Naive thymus-derived CD4-positive, alpha-beta T cell (primary cell): ENCODE results near the gene ADAM23. TPM values are rescaled to one million over a fixed set of nuclear protein-coding genes. Genes with fewer than 3 reads are reported as not detected.

Experiments used
- ATAC-seq: fragments of 150-1000 bp; cut with Tn5 transposase; 2 replicates; pipeline ENCODE4 v1.10.0; 2021; ENCODE audit warnings: mild to moderate bottlenecking, moderate library complexity
- CTCF ChIA-PET: fragments of 350-600 bp; sonication (Branson Sonifier 250); formaldehyde crosslinking; loops from one replicate; lab custom pipeline; 2021; ENCODE audit warnings: antibody characterized with exemption; lab: Charles Lee
- POLR2A ChIA-PET: fragments of 350-600 bp; sonication (Branson Sonifier 250); formaldehyde crosslinking; loops from one replicate; lab custom pipeline; 2021; ENCODE audit warnings: antibody characterized with exemption, inconsistent platforms; lab: Charles Lee
- DNase-seq, 9 donors: peaks; one replicate each; pipeline versions ENCODE4 v3.0.0 to v3.0.0-alpha.2; 2020 to 2022; ENCODE audit warnings: mixed read lengths in 1 of 9
- H3K27ac ChIP-seq: one replicate; pipeline ENCODE4 v1.7.0; 2013; ENCODE audit warnings: mild to moderate bottlenecking, low read depth, low read length, moderate library complexity
- H3K27me3 ChIP-seq, 2 donors: one replicate each; pipeline ENCODE4 v1.7.0; 2013; ENCODE audit warnings: low read length in 2 of 2, mild to moderate bottlenecking in 2 of 2, moderate library complexity in 2 of 2; ENCODE audit not compliant: control insufficient read depth in 2 of 2, insufficient read depth in 2 of 2
- H3K36me3 ChIP-seq, 3 experiments: 1 replicate in 2 of 3; 2 replicates in 1 of 3; pipeline ENCODE4 v1.7.0; 2013; ENCODE audit warnings: low read length in 3 of 3, mild to moderate bottlenecking in 3 of 3, moderate library complexity in 1 of 3; ENCODE audit not compliant: insufficient read depth in 3 of 3, control insufficient read depth in 2 of 3
- H3K4me1 ChIP-seq, 2 donors: one replicate each; pipeline ENCODE4 v1.7.0; 2013; ENCODE audit warnings: low read length in 2 of 2, mild to moderate bottlenecking in 2 of 2, moderate library complexity in 1 of 2; ENCODE audit not compliant: control insufficient read depth in 2 of 2, insufficient read depth in 2 of 2
- H3K4me3 ChIP-seq: 2 replicates; pipeline ENCODE4 v1.7.0; 2013; ENCODE audit warnings: mild to moderate bottlenecking, low read length
- H3K9me3 ChIP-seq, 3 experiments: 1 replicate in 2 of 3; 2 replicates in 1 of 3; pipeline ENCODE4 v1.7.0; 2013; ENCODE audit warnings: low read length in 3 of 3; ENCODE audit not compliant: control insufficient read depth in 2 of 3
- H3K27ac Mint-ChIP-seq, 9 donors: one replicate each; pipeline ENCODE4 v1.8.0; 2020 to 2022; ENCODE audit warnings: mixed read lengths in 9 of 9, mild to moderate bottlenecking in 8 of 9, moderate library complexity in 5 of 9, inconsistent platforms in 2 of 9
- H3K27me3 Mint-ChIP-seq, 5 donors: one replicate each; pipeline ENCODE4 v1.8.0; 2021 to 2022; ENCODE audit warnings: mixed read lengths in 5 of 5, mild to moderate bottlenecking in 1 of 5
- H3K36me3 Mint-ChIP-seq, 5 donors: one replicate each; pipeline ENCODE4 v1.8.0; 2020 to 2022; ENCODE audit warnings: mixed read lengths in 5 of 5, mild to moderate bottlenecking in 3 of 5, inconsistent platforms in 1 of 5
- H3K4me1 Mint-ChIP-seq, 7 donors: one replicate each; pipeline ENCODE4 v1.8.0; 2020 to 2022; ENCODE audit warnings: mixed read lengths in 7 of 7, mild to moderate bottlenecking in 3 of 7, inconsistent platforms in 1 of 7
- H3K4me3 Mint-ChIP-seq, 10 donors: one replicate each; pipeline ENCODE4 v1.8.0; 2020 to 2022; ENCODE audit warnings: mild to moderate bottlenecking in 10 of 10, mixed read lengths in 10 of 10, moderate library complexity in 6 of 10, inconsistent platforms in 2 of 10
- H3K9me3 Mint-ChIP-seq, 11 donors: one replicate each; pipeline ENCODE4 v1.8.0; 2020 to 2022; ENCODE audit warnings: mixed read lengths in 11 of 11, mild to moderate bottlenecking in 4 of 11, inconsistent platforms in 1 of 11, moderate library complexity in 1 of 11
- intact Hi-C, 2 donors: fragments of 100-400 bp; cut with micrococcal nuclease; formaldehyde crosslinking; loops; one replicate each; pipeline ENCODE4 v1.15.1; 2023
- polyA plus RNA-seq, 2 donors: library from polyadenylated mRNA; unstranded; fragments of 300-500 nt; fragmentation: Illumina TruSeq; gene quantifications; one replicate each; pipeline ENCODE4 v1.2.3, GENCODE V29; 2021
- total RNA-seq, 6 experiments: library from RNA in 5 of 6; stranded (reverse) in 5 of 6; gene quantifications; 1 replicate in 5 of 6; 2 replicates in 1 of 6; pipeline ENCODE4 v1.2.3 and lab custom pipeline; 2021 to 2026

The ADAM23 gene
- total and polyA plus RNA-seq, 7 experiments from 2014 or later = 0.22 to 5.6 (median 1.2) TPM

- H3K27me3 ChIP-seq = no peaks in the 10 kb centered on the region
- ChIA-PET CTCF (interaction anchor here (0.7 kb wide), 2 partner anchors 541 to 1500 kb away, joined by 3 to 5 read pairs; no protein-coding TSS in a partner anchor), POLR2A (no interaction called here)
- no peak overlapping the region for H3K27ac ChIP-seq
- no peaks in the 10 kb centered on the region for H3K4me1 ChIP-seq
- DNase-seq (no peak), ATAC-seq (no peak)
- Mint-ChIP-seq H3K27me3 (peaks cover 0 to 5% (median 3%) of the 10 kb centered on the region in 5 donors), H3K9me3 (peaks cover 0 to 4% (median 0%) of the 10 kb centered on the region in 11 donors), H3K27ac (no peak overlapping the region), H3K36me3 (no peaks in the 10 kb centered on the region), H3K4me1 (no peaks in the 10 kb centered on the region), H3K4me3 (no peak overlapping the region)
- H3K36me3 ChIP-seq = no peaks in the 10 kb centered on the region
- intact Hi-C loops = no loop called here
- no peak overlapping the region for H3K4me3 ChIP-seq
- no peaks in the 10 kb centered on the region for H3K9me3 ChIP-seq
Measured at GRCh38 chr2:206573793-206574192, 130.5 kb downstream of the ADAM23 start.

GRCh38 chr2:206584323-206585116 lies 141.2 kb downstream of the ADAM23 start:
- peak overlapping the region in 1 of 10 donors; percentile 27 for H3K4me3 Mint-ChIP-seq
- CTCF ChIA-PET = no interaction called here

GRCh38 chr2:206585335-206585734 lies 142.0 kb downstream of the ADAM23 start:
- Histone ChIP-seq H3K4me3 (no peak overlapping the region), H3K4me1 (no peaks in the 10 kb centered on the region), H3K27ac (no peak overlapping the region), H3K9me3 (no peaks in the 10 kb centered on the region), H3K27me3 (no peaks in the 10 kb centered on the region), H3K36me3 (no peaks in the 10 kb centered on the region)
- H3K27ac Mint-ChIP-seq = no peak overlapping the region
- intact Hi-C loops = no loop called here
- no peaks in the 10 kb centered on the region for H3K4me1 Mint-ChIP-seq
- no peaks in the 10 kb centered on the region for H3K36me3 Mint-ChIP-seq
- peaks cover 6 to 52% (median 13%) of the 10 kb centered on the region in 5 donors for H3K27me3 Mint-ChIP-seq
- ATAC-seq (no peak), DNase-seq (no peak)
- peaks cover 0 to 2% (median 0%) of the 10 kb centered on the region in 11 donors for H3K9me3 Mint-ChIP-seq
- no peak overlapping the region for H3K4me3 Mint-ChIP-seq
- ChIA-PET POLR2A (no interaction called here), CTCF (no interaction called here)

More at GRCh38 chr2:206584323-206585116, 141.2 kb downstream of the ADAM23 start:
- intact Hi-C loops = no loop called here
- Mint-ChIP-seq H3K36me3 (no peaks in the 10 kb centered on the region), H3K27ac (no peak overlapping the region), H3K4me1 (no peaks in the 10 kb centered on the region), H3K9me3 (peaks cover 0 to 2% (median 0%) of the 10 kb centered on the region in 11 donors), H3K27me3 (peaks cover 6 to 53% (median 16%) of the 10 kb centered on the region in 5 donors)
- ATAC-seq (no peak), DNase-seq (no peak)
- H3K9me3 ChIP-seq = no peaks in the 10 kb centered on the region
- POLR2A ChIA-PET = no interaction called here
- no peaks in the 10 kb centered on the region for H3K4me1 ChIP-seq
- H3K4me3 ChIP-seq = no peak overlapping the region
- H3K27ac ChIP-seq = no peak overlapping the region
- H3K36me3 ChIP-seq = no peaks in the 10 kb centered on the region
- H3K27me3 ChIP-seq = no peaks in the 10 kb centered on the region

GRCh38 chr2:206586609-206587008 lies 143.3 kb downstream of the ADAM23 start:
- no peak overlapping the region for H3K27ac Mint-ChIP-seq
- ChIA-PET POLR2A (no interaction called here), CTCF (interaction anchor here (0.6 kb wide), 1 partner anchor 689 kb away, joined by 7 read pairs; no protein-coding TSS in a partner anchor)
- Histone ChIP-seq H3K4me3 (no peak overlapping the region), H3K36me3 (no peaks in the 10 kb centered on the region), H3K9me3 (no peaks in the 10 kb centered on the region), H3K4me1 (no peaks in the 10 kb centered on the region), H3K27ac (no peak overlapping the region), H3K27me3 (no peaks in the 10 kb centered on the region)
- intact Hi-C loops = no loop called here
- H3K36me3 Mint-ChIP-seq = no peaks in the 10 kb centered on the region
- no peak for DNase-seq
- H3K9me3 Mint-ChIP-seq = peaks cover 0 to 2% (median 0%) of the 10 kb centered on the region in 11 donors
- no peaks in the 10 kb centered on the region for H3K4me1 Mint-ChIP-seq
- peaks cover 6 to 44% (median 10%) of the 10 kb centered on the region in 5 donors for H3K27me3 Mint-ChIP-seq
- no peak for ATAC-seq
- H3K4me3 Mint-ChIP-seq = no peak overlapping the region

- CTCF ChIA-PET = no interaction called here
- H3K27ac Mint-ChIP-seq = no peak overlapping the region
Measured at GRCh38 chr2:206597717-206598218, 154.4 kb downstream of the ADAM23 start.

GRCh38 chr2:206603243-206603642 lies 159.9 kb downstream of the ADAM23 start:
- Mint-ChIP-seq H3K27ac (no peak overlapping the region), H3K4me3 (no peak overlapping the region), H3K36me3 (no peaks in the 10 kb centered on the region), H3K27me3 (peaks cover 4 to 12% (median 10%) of the 10 kb centered on the region in 5 donors), H3K4me1 (peaks cover 0 to 6% (median 0%) of the 10 kb centered on the region in 7 donors), H3K9me3 (no peaks in the 10 kb centered on the region)
- intact Hi-C loops = no loop called here
- H3K4me1 ChIP-seq = no peaks in the 10 kb centered on the region
- no peaks in the 10 kb centered on the region for H3K36me3 ChIP-seq
- H3K27me3 ChIP-seq = no peaks in the 10 kb centered on the region
- DNase-seq = no peak
- CTCF ChIA-PET = interaction anchor here (0.6 kb wide), 1 partner anchor 99 kb away, joined by 4 read pairs; no protein-coding TSS in a partner anchor
- no peaks in the 10 kb centered on the region for H3K9me3 ChIP-seq
- POLR2A ChIA-PET = no interaction called here
- no peak overlapping the region for H3K27ac ChIP-seq
- no peak for ATAC-seq
- H3K4me3 ChIP-seq = no peak overlapping the region

More at GRCh38 chr2:206597717-206598218, 154.4 kb downstream of the ADAM23 start:
- Mint-ChIP-seq H3K4me1 (peaks cover 0 to 6% (median 0%) of the 10 kb centered on the region in 7 donors), H3K4me3 (no peak overlapping the region), H3K36me3 (no peaks in the 10 kb centered on the region), H3K9me3 (no peaks in the 10 kb centered on the region), H3K27me3 (peaks cover 0 to 4% (median 0%) of the 10 kb centered on the region in 5 donors)
- POLR2A ChIA-PET = no interaction called here
- DNase-seq (no peak), ATAC-seq (no peak)
- Histone ChIP-seq H3K4me3 (no peak overlapping the region), H3K27ac (no peak overlapping the region), H3K27me3 (no peaks in the 10 kb centered on the region), H3K36me3 (no peaks in the 10 kb centered on the region), H3K4me1 (no peaks in the 10 kb centered on the region), H3K9me3 (no peaks in the 10 kb centered on the region)
- intact Hi-C loops = no loop called here
